ENCODE results near the gene ARFRP1.

Gene ARFRP1

GRCh38 chr20:63695424-63696305 is 12.1 kb downstream of the ARFRP1 start:
- no CpG with 5 or more reads among the region's 25 CpGs for WGBS (ENCODE audit: extremely low coverage, insufficient coverage, low lambda C conversion rate)
- Histone ChIP-seq H3K36me3 (ENCODE audit: control insufficient read depth, insufficient read depth, low read length) (no peaks in the 10 kb centered on the region), H3K4me2 (ENCODE audit: low read length) (no peak overlapping the region), H3K23ac (ENCODE audit: low read length) (no peak overlapping the region), H4K5ac (ENCODE audit: low read length) (no peak overlapping the region), H3K27me3 (ENCODE audit: insufficient read depth, low read length, poor library complexity) (no peaks in the 10 kb centered on the region), H4K8ac (ENCODE audit: low read depth, low read length) (no peak overlapping the region), H3K56ac (ENCODE audit: low read length) (no peak overlapping the region), H3K18ac (ENCODE audit: low read length) (no peak overlapping the region), H3K27ac (ENCODE audit: low read depth, low read length) (no peak overlapping the region), H2AK5ac (ENCODE audit: low read length) (no peak overlapping the region), H3K79me1 (ENCODE audit: low read length) (no peaks in the 10 kb centered on the region), H3K79me2 (ENCODE audit: control insufficient read depth, insufficient read depth, low read length) (no peaks in the 10 kb centered on the region), H3K9ac (ENCODE audit: low read length) (no peak overlapping the region), H3K4me3 (ENCODE audit: low read length) (no peak overlapping the region), H2BK5ac (ENCODE audit: low read length) (no peak overlapping the region), H2BK120ac (ENCODE audit: low read depth, low read length) (no peak overlapping the region), H3K4me1 (ENCODE audit: control insufficient read depth, low read depth, low read length) (no peaks in the 10 kb centered on the region), H3K4ac (ENCODE audit: low read depth, low read length) (no peak overlapping the region), H2BK15ac (replicated peaks; ENCODE audit: low read depth) (no peak overlapping the region)
- DNase-seq: no peak

GRCh38 chr20:63694584-63695423 is 13.0 kb downstream of the ARFRP1 start:
- Histone ChIP-seq H3K27ac (ENCODE audit: low read depth, low read length) (no peak overlapping the region), H3K4me3 (ENCODE audit: low read length) (no peak overlapping the region), H3K79me2 (ENCODE audit: control insufficient read depth, insufficient read depth, low read length) (no peaks in the 10 kb centered on the region), H4K8ac (ENCODE audit: low read depth, low read length) (no peak overlapping the region), H3K9ac (ENCODE audit: low read length) (no peak overlapping the region), H3K4me1 (ENCODE audit: control insufficient read depth, low read depth, low read length) (no peaks in the 10 kb centered on the region), H3K79me1 (ENCODE audit: low read length) (no peaks in the 10 kb centered on the region), H3K4ac (ENCODE audit: low read depth, low read length) (no peak overlapping the region), H3K23ac (ENCODE audit: low read length) (no peak overlapping the region), H3K56ac (ENCODE audit: low read length) (no peak overlapping the region), H2AK5ac (ENCODE audit: low read length) (no peak overlapping the region), H3K36me3 (ENCODE audit: control insufficient read depth, insufficient read depth, low read length) (no peaks in the 10 kb centered on the region), H3K4me2 (ENCODE audit: low read length) (no peak overlapping the region), H2BK15ac (replicated peaks; ENCODE audit: low read depth) (no peak overlapping the region), H3K18ac (ENCODE audit: low read length) (no peak overlapping the region), H4K5ac (ENCODE audit: low read length) (no peak overlapping the region), H2BK5ac (ENCODE audit: low read length) (no peak overlapping the region), H3K27me3 (ENCODE audit: insufficient read depth, low read length, poor library complexity) (no peaks in the 10 kb centered on the region), H2BK120ac (ENCODE audit: low read depth, low read length) (no peak overlapping the region)
- DNase-seq: no peak
- WGBS (ENCODE audit: extremely low coverage, insufficient coverage, low lambda C conversion rate): no CpG with 5 or more reads among the region's 37 CpGs

GRCh38 chr20:63693733-63694583 is 13.8 kb downstream of the ARFRP1 start:
- no peak overlapping the region for H3K18ac ChIP-seq (ENCODE audit: low read length)
- no peak overlapping the region for H4K8ac ChIP-seq (ENCODE audit: low read depth, low read length)
- H3K4ac ChIP-seq (ENCODE audit: low read depth, low read length): no peak overlapping the region
- no peak overlapping the region for H2AK5ac ChIP-seq (ENCODE audit: low read length)
- no peak for DNase-seq
- no peaks in the 10 kb centered on the region for H3K79me2 ChIP-seq (ENCODE audit: control insufficient read depth, insufficient read depth, low read length)
- H2BK120ac ChIP-seq (ENCODE audit: low read depth, low read length): no peak overlapping the region
- H3K4me2 ChIP-seq (ENCODE audit: low read length): no peak overlapping the region
- H3K27me3 ChIP-seq (ENCODE audit: insufficient read depth, low read length, poor library complexity): no peaks in the 10 kb centered on the region
- H3K9ac ChIP-seq (ENCODE audit: low read length): no peak overlapping the region
- H3K56ac ChIP-seq (ENCODE audit: low read length): no peak overlapping the region
- H3K79me1 ChIP-seq (ENCODE audit: low read length): no peaks in the 10 kb centered on the region
- no peak overlapping the region for H3K27ac ChIP-seq (ENCODE audit: low read depth, low read length)
- no peak overlapping the region for H3K23ac ChIP-seq (ENCODE audit: low read length)
- no peak overlapping the region for H2BK15ac ChIP-seq (replicated peaks; ENCODE audit: low read depth)
- H4K5ac ChIP-seq (ENCODE audit: low read length): no peak overlapping the region
- no CpG with 5 or more reads among the region's 21 CpGs for WGBS (ENCODE audit: extremely low coverage, insufficient coverage, low lambda C conversion rate)
- H3K4me1 ChIP-seq (ENCODE audit: control insufficient read depth, low read depth, low read length): no peaks in the 10 kb centered on the region
- H3K36me3 ChIP-seq (ENCODE audit: control insufficient read depth, insufficient read depth, low read length): no peaks in the 10 kb centered on the region
- H2BK5ac ChIP-seq (ENCODE audit: low read length): no peak overlapping the region
- H3K4me3 ChIP-seq (ENCODE audit: low read length): no peak overlapping the region

GRCh38 chr20:63693083-63693732 is 14.6 kb downstream of the ARFRP1 start:
- no peak overlapping the region for H4K5ac ChIP-seq (ENCODE audit: low read length)
- H3K79me2 ChIP-seq (ENCODE audit: control insufficient read depth, insufficient read depth, low read length): no peaks in the 10 kb centered on the region
- H2BK15ac ChIP-seq (replicated peaks; ENCODE audit: low read depth): no peak overlapping the region
- H2BK120ac ChIP-seq (ENCODE audit: low read depth, low read length): no peak overlapping the region
- no peak overlapping the region for H2BK5ac ChIP-seq (ENCODE audit: low read length)
- H3K4me1 ChIP-seq (ENCODE audit: control insufficient read depth, low read depth, low read length): no peaks in the 10 kb centered on the region
- H3K18ac ChIP-seq (ENCODE audit: low read length): no peak overlapping the region
- H3K23ac ChIP-seq (ENCODE audit: low read length): no peak overlapping the region
- H3K36me3 ChIP-seq (ENCODE audit: control insufficient read depth, insufficient read depth, low read length): no peaks in the 10 kb centered on the region
- no peak overlapping the region for H2AK5ac ChIP-seq (ENCODE audit: low read length)
- no peak for DNase-seq
- H3K79me1 ChIP-seq (ENCODE audit: low read length): no peaks in the 10 kb centered on the region
- no peaks in the 10 kb centered on the region for H3K27me3 ChIP-seq (ENCODE audit: insufficient read depth, low read length, poor library complexity)
- no peak overlapping the region for H4K8ac ChIP-seq (ENCODE audit: low read depth, low read length)
- H3K4me2 ChIP-seq (ENCODE audit: low read length): no peak overlapping the region
- no CpG with 5 or more reads among the region's 10 CpGs for WGBS (ENCODE audit: extremely low coverage, insufficient coverage, low lambda C conversion rate)
- H3K4ac ChIP-seq (ENCODE audit: low read depth, low read length): no peak overlapping the region
- H3K27ac ChIP-seq (ENCODE audit: low read depth, low read length): no peak overlapping the region
- no peak overlapping the region for H3K9ac ChIP-seq (ENCODE audit: low read length)
- no peak overlapping the region for H3K56ac ChIP-seq (ENCODE audit: low read length)
- no peak overlapping the region for H3K4me3 ChIP-seq (ENCODE audit: low read length)

GRCh38 chr20:63692436-63693082 is 15.2 kb downstream of the ARFRP1 start:
- H3K9ac ChIP-seq (ENCODE audit: low read length): no peak overlapping the region
- H3K27ac ChIP-seq (ENCODE audit: low read depth, low read length): no peak overlapping the region
- no CpG with 5 or more reads among the region's 20 CpGs for WGBS (ENCODE audit: extremely low coverage, insufficient coverage, low lambda C conversion rate)

More at GRCh38 chr20:63692436-63693082, 15.2 kb downstream of the ARFRP1 start:
- no peaks in the 10 kb centered on the region for H3K27me3 ChIP-seq (ENCODE audit: insufficient read depth, low read length, poor library complexity)
- H3K36me3 ChIP-seq (ENCODE audit: control insufficient read depth, insufficient read depth, low read length): no peaks in the 10 kb centered on the region
- no peak overlapping the region for H3K56ac ChIP-seq (ENCODE audit: low read length)
- H3K79me1 ChIP-seq (ENCODE audit: low read length): no peaks in the 10 kb centered on the region
- no peak overlapping the region for H4K8ac ChIP-seq (ENCODE audit: low read depth, low read length)
- DNase-seq: no peak
- H3K4me3 ChIP-seq (ENCODE audit: low read length): no peak overlapping the region
- no peaks in the 10 kb centered on the region for H3K79me2 ChIP-seq (ENCODE audit: control insufficient read depth, insufficient read depth, low read length)
- no peak overlapping the region for H3K4ac ChIP-seq (ENCODE audit: low read depth, low read length)
- H3K23ac ChIP-seq (ENCODE audit: low read length): no peak overlapping the region
- H2AK5ac ChIP-seq (ENCODE audit: low read length): no peak overlapping the region
- no peak overlapping the region for H2BK5ac ChIP-seq (ENCODE audit: low read length)
- no peak overlapping the region for H2BK120ac ChIP-seq (ENCODE audit: low read depth, low read length)
- no peak overlapping the region for H3K4me2 ChIP-seq (ENCODE audit: low read length)
- no peaks in the 10 kb centered on the region for H3K4me1 ChIP-seq (ENCODE audit: control insufficient read depth, low read depth, low read length)
- no peak overlapping the region for H4K5ac ChIP-seq (ENCODE audit: low read length)
- no peak overlapping the region for H3K18ac ChIP-seq (ENCODE audit: low read length)
- no peak overlapping the region for H2BK15ac ChIP-seq (replicated peaks; ENCODE audit: low read depth)
